HepG2 (cell line): ENCODE data around the gene CMKLR1. TPM values are rescaled to one million over a fixed set of nuclear protein-coding genes. Genes with fewer than 3 reads are reported as not detected.

Source experiments
- ATAC-seq: fragments of 200-7000 bp; cut with Tn5 transposase; 3 replicates; pipeline ENCODE4 v1.9.1; 2020; ENCODE audit warnings: mild to moderate bottlenecking, moderate library complexity
- BruUV-seq: library from RNA; stranded (reverse); fragments of 400-500 nt; replicated peaks from 2 replicates; lab custom pipeline; 2021; lab: Mats Ljungman, UMichigan
- CTCF ChIA-PET: fragments of 300-600 bp; formaldehyde crosslinking; extraction: SDS; loops from one replicate; lab custom pipeline; 2021; ENCODE audit warnings: low total read pairs, inconsistent platforms, low intra/inter-chr PET ratio; lab: Yijun Ruan, JAX
- POLR2A ChIA-PET: fragments of 350-600 bp; sonication (Branson Sonifier 250); formaldehyde crosslinking; loops from one replicate; lab custom pipeline; 2020; ENCODE audit warnings: antibody characterized with exemption, inconsistent platforms; lab: Yijun Ruan, JAX
- DNase-seq: peaks from one replicate; pipeline ENCODE4 v3.0.0-alpha.2; 2015; ENCODE audit warnings: low spot score
- FAIRE-seq: peaks from 3 replicates; lab custom pipeline; 2011; peaks lifted over from hg19 to GRCh38; lab: Jason Lieb, UNC
- H2AFZ ChIP-seq: one replicate; pipeline ENCODE4 v1.6.1; 2011; ENCODE audit warnings: low read length, inconsistent platforms
- H3K27ac ChIP-seq: fragments of 300-600 bp; 3 replicates; pipeline ENCODE4 v1.8.0; 2011; ENCODE audit warnings: mixed run types, mild to moderate bottlenecking, mixed read lengths, low read length, inconsistent platforms; ENCODE audit not compliant: insufficient read depth; ENCODE audit errors: extremely low read length
- H3K27me3 ChIP-seq, 2 experiments: fragments of 200-600 bp in 1 of 2; 2 replicates in 1 of 2; 3 replicates in 1 of 2; pipeline versions ENCODE4 v1.6.0 to v1.8.0; 2011; ENCODE audit warnings: low read length in 2 of 2, mild to moderate bottlenecking in 2 of 2, moderate library complexity in 2 of 2, inconsistent platforms in 1 of 2; ENCODE audit not compliant: insufficient read depth in 2 of 2, control insufficient read depth in 1 of 2
- H3K36me3 ChIP-seq, 2 experiments: fragments of 200-600 bp in 1 of 2; replicated peaks in 1 of 2; 2 replicates in 1 of 2; 3 replicates in 1 of 2; pipeline versions ENCODE4 v1.5.1 to v1.8.0; 2011; ENCODE audit warnings: low read length in 2 of 2, inconsistent platforms in 1 of 2; ENCODE audit not compliant: insufficient read depth in 2 of 2, control insufficient read depth in 1 of 2
- H3K4me1 ChIP-seq: 2 replicates; pipeline ENCODE4 v1.5.1; 2012; ENCODE audit warnings: low read length, inconsistent platforms; ENCODE audit not compliant: insufficient read depth
- H3K4me2 ChIP-seq: 2 replicates; pipeline ENCODE4 v1.6.0; 2011; ENCODE audit warnings: low read depth, low read length, inconsistent platforms
- H3K4me3 ChIP-seq, 3 experiments: fragments of 200-600 bp in 1 of 3; sonication (generic), shearing (Covaris generic) in 1 of 3; replicated peaks in 1 of 3; 2 replicates each; pipeline ENCODE4 v1.5.1; 2011 to 2016; ENCODE audit warnings: low read length in 3 of 3, inconsistent platforms in 2 of 3, low read depth in 2 of 3, mild to moderate bottlenecking in 2 of 3, control low read depth in 1 of 3, mixed read lengths in 1 of 3; ENCODE audit not compliant: insufficient read depth in 1 of 3
- H3K79me2 ChIP-seq: one replicate; pipeline ENCODE4 v1.6.1; 2011; ENCODE audit warnings: low read length, inconsistent platforms; ENCODE audit not compliant: insufficient read depth
- H3K9ac ChIP-seq: 2 replicates; pipeline ENCODE4 v1.6.0; 2011; ENCODE audit warnings: mild to moderate bottlenecking, low read depth, low read length, inconsistent platforms; ENCODE audit not compliant: insufficient read depth
- H3K9me3 ChIP-seq: 2 replicates; pipeline ENCODE4 v1.5.1; 2012; ENCODE audit warnings: mild to moderate bottlenecking, low read length
- H4K20me1 ChIP-seq: 2 replicates; pipeline ENCODE4 v1.6.0; 2011; ENCODE audit warnings: inconsistent platforms, mild to moderate bottlenecking, low read length, moderate library complexity; ENCODE audit not compliant: insufficient read depth
- FOXO1 ChIP-seq: sonication (generic); formaldehyde crosslinking; IDR thresholded peaks from 2 replicates; pipeline ENCODE4 v1.4.0; 2020; ENCODE audit warnings: missing genetic modification reagents
- KLF11 ChIP-seq: IDR thresholded peaks from 2 replicates; pipeline ENCODE4 v1.6.1; 2016; ENCODE audit warnings: missing compliant biosample characterization
- POLR2A ChIP-seq, 2 experiments: IDR thresholded peaks; 2 replicates each; pipeline ENCODE4 v1.6.1; 2011; ENCODE audit warnings: low read depth in 2 of 2, low read length in 2 of 2, mild to moderate bottlenecking in 1 of 2, moderate library complexity in 1 of 2; ENCODE audit not compliant: insufficient read depth in 1 of 2
- STAT6 ChIP-seq: sonication (generic); formaldehyde crosslinking; IDR thresholded peaks from 2 replicates; pipeline ENCODE4 v1.4.0; 2020; ENCODE audit warnings: missing genetic modification reagents, mild to moderate bottlenecking, borderline replicate concordance
- ZNF234 ChIP-seq: sonication (generic); formaldehyde crosslinking; conservative IDR thresholded peaks from 2 replicates; pipeline ENCODE4 v1.5.1; 2020; ENCODE audit warnings: mild to moderate bottlenecking, missing genetic modification reagents
- ZNF260 ChIP-seq: sonication (generic); formaldehyde crosslinking; IDR thresholded peaks from 2 replicates; pipeline ENCODE4 v1.4.0; 2020; ENCODE audit warnings: missing genetic modification reagents, low read depth, mild to moderate bottlenecking, borderline replicate concordance
- ZNF333 ChIP-seq: sonication (generic); formaldehyde crosslinking; IDR thresholded peaks from 2 replicates; pipeline ENCODE4 v1.4.0; 2020; ENCODE audit warnings: mild to moderate bottlenecking, missing genetic modification reagents, borderline replicate concordance
- ZNF569 ChIP-seq: sonication (generic); formaldehyde crosslinking; IDR thresholded peaks from 2 replicates; pipeline ENCODE4 v1.5.0; 2020; ENCODE audit warnings: mild to moderate bottlenecking, missing genetic modification reagents, moderate library complexity, borderline replicate concordance
- WGBS: methylation state at CpG from one replicate; pipeline ENCODE4 v1.1.6; 2017; ENCODE audit warnings: low lambda C conversion rate; 5-methylcytosine and 5-hydroxymethylcytosine counted together
- in situ Hi-C: cut with HindIII; loops from 2 replicates; pipeline ENCODE4 v1.10.0; 2017; ENCODE audit warnings: low pct_unique_long_range_greater_than_20kb; ENCODE audit not compliant: extremely low pct_ligation_motif_present
- intact Hi-C: fragments of 100-400 bp; cut with micrococcal nuclease; formaldehyde crosslinking; loops from one replicate; pipeline ENCODE4 v1.10.0; 2022; ENCODE audit not compliant: unreplicated experiment
- polyA plus RNA-seq, 8 experiments: library from polyadenylated mRNA; depleted of rRNA in 3 of 8; stranded (reverse) in 7 of 8; unstranded in 1 of 8; fragments of >200 nt; fragmentation: Illumina TruSeq in 4 of 8; extraction: Trizol in 4 of 8; gene quantifications; 2 replicates each; pipeline versions ENCODE4 v1.2.1 to v1.2.3, GENCODE V29; 2011 to 2016; ENCODE audit warnings: low read depth in 4 of 8, missing spikeins in 1 of 8, mixed read lengths in 1 of 8; ENCODE audit not compliant: insufficient read depth in 1 of 8
- total RNA-seq, 5 experiments: library from RNA; depleted of rRNA; stranded (reverse); fragments of >200 nt; fragmentation: Illumina TruSeq; extraction: Trizol; gene quantifications; 2 replicates each; pipeline ENCODE4 v1.2.3, GENCODE V29; 2016; ENCODE audit warnings: low read depth in 1 of 5

Gene CMKLR1
- total and polyA plus RNA-seq, 2 of the 13 experiments (the other 11 are each of a cell fraction or from before 2014, with no cell fraction given), result not detected

GRCh38 chr12:108326254-108326750 is 12.8 kb downstream of the CMKLR1 start:
- ATAC-seq, result no peak
- WGBS, result 0% methylated on average over 2 of the region's 2 CpGs
- Histone ChIP-seq H4K20me1 (no peaks in the 10 kb centered on the region), H3K27me3 (peaks cover 5 to 34% of the 10 kb centered on the region in 2 experiments; a peak in 3 of 5 replicates), H2AFZ (no peak overlapping the region), H3K36me3 (no peaks in the 10 kb centered on the region), H3K4me3 (no peak overlapping the region), H3K27ac (no peak overlapping the region), H3K9ac (no peak overlapping the region), H3K9me3 (no peaks in the 10 kb centered on the region), H3K79me2 (no peaks in the 10 kb centered on the region), H3K4me2 (no peak overlapping the region), H3K4me1 (no peaks in the 10 kb centered on the region)
- in situ Hi-C loops, result no loop called here
- POLR2A ChIA-PET, result no interaction called here
- no peak for FAIRE-seq
- TF ChIP-seq ZNF333 (no peak), STAT6 (no peak), POLR2A (IDR thresholded peaks at IDR 0.05; ENCODE audit: insufficient read depth in 1 of 2, low read depth in 2 of 2, low read length in 2 of 2) (no peak), ZNF260 (no peak), KLF11 (CRISPR knock-in tag) (no peak), ZNF234 (no peak), FOXO1 (CRISPR knock-in tag) (no peak), ZNF569 (CRISPR knock-in tag) (no peak)
- no TSS peak for BruUV-seq
- DNase-seq, result no peak
- intact Hi-C loops, result no loop called here
- CTCF ChIA-PET, result no interaction called here
